Measurements from ENCODE around the gene CLECL1.
"Not testable (repeated sequence)": the region's sequence is repeated elsewhere in the genome, so short reads cannot be mapped to it uniquely, and the experiment has no call there.

The CLECL1 gene

GRCh38 chr12:9692909-9693308 is 40.0 kb downstream of the CLECL1 start:
- no peak for DNase-seq

- DNase-seq, result no peak
Observed at GRCh38 chr12:9687228-9687627, 45.7 kb downstream of the CLECL1 start.

GRCh38 chr12:9685915-9686314 is 47.0 kb downstream of the CLECL1 start:
- DNase-seq, result no peak

DNA sequence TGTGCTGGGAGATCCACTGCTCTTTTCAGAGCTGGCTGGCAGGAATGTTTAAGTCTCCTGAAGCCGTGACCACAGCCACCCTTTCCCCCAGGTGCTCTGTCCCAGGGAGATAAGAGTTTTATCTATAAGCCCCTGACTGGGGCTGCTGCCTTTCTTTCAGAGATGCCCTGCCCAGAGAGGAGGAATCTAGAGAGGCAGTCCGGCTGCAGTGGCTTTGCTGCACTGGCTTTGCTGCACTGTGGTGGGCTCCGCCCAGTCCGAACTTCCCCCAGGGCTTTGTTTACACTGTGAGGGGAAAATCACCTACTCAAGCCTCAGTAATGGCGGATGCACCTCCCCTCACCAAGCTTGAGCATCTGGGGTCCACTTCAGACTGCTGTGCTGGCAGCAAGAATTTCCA is 47.5 kb downstream of the CLECL1 start:
- DNase-seq, result not testable (repeated sequence)

DNA sequence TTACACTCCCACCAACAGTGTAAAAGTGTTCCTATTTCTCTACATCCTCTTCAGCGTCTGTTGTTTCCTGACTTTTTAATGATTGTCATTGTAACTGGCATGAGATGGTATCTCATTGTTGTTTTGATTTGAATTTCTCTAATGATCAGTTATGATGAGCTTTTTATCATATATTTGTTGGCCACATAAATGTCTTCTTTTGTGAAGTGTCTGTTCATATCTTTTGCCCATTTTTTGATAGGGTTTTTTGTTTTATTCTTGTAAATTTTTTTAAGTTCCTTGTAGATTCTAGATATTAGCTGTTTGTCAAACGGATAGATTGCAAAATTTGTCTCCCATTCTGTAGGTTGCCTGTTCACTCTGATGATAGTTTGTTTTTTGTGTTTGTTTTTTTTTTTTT is 49.9 kb downstream of the CLECL1 start:
- DNase-seq, result not testable (repeated sequence)

DNA sequence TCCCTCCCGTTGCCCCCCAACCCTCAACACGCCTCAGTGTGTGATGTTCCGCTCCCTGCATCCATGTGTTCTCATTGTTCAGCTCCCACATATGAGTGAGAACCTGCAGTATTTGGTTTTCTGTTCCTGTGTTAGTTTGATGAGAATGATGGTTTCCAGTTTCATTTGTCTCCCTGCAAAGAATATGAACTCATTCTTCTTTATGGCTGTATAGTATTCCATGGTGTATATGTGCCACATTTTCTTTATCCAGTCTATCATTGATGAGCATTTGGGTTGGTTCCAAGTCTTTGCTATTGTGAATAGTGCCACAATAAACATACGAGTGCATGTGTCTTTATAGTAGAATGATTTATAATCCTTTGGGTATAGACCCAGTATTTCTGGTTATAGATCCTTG is 50.4 kb downstream of the CLECL1 start:
- not testable (repeated sequence) for DNase-seq

DNA sequence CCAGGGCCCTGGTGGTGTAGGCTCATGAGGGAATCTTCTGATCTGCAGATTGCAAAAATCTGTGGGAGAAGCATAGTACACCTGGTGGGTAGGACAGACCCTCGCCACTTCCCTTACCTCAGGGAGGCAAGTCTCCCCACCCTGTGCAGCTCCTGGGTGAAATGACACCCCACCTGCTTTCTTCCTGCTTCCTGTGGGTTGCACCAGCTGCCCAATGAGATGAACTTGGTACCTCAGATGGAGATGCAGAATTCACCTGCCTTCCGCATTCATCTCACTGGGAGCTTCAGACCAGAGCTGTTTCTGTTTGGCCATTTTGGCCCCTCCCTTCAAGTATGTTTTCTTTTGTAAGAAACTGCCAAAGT is 58.7 kb downstream of the CLECL1 start:
- no peak for DNase-seq

GRCh38 chr12:9673404-9674225 is 59.3 kb downstream of the CLECL1 start:
- DNase-seq, result no peak
